B cell (primary cell): ENCODE results near the gene NDST1.

ENCODE experiments used
- CTCF ChIP-seq: fragments of 200-600 bp; IDR thresholded peaks from one replicate; pipeline ENCODE4 v1.8.0; 2022; ENCODE audit warnings: antibody characterized with exemption, mild to moderate bottlenecking
- EZH2 ChIP-seq: IDR thresholded peaks from 2 replicates; pipeline ENCODE4 v1.6.1; 2012; ENCODE audit warnings: borderline replicate concordance, low read depth, mild to moderate bottlenecking, moderate library complexity, low read length; ENCODE audit not compliant: insufficient read depth, poor library complexity, severe bottlenecking

DNA sequence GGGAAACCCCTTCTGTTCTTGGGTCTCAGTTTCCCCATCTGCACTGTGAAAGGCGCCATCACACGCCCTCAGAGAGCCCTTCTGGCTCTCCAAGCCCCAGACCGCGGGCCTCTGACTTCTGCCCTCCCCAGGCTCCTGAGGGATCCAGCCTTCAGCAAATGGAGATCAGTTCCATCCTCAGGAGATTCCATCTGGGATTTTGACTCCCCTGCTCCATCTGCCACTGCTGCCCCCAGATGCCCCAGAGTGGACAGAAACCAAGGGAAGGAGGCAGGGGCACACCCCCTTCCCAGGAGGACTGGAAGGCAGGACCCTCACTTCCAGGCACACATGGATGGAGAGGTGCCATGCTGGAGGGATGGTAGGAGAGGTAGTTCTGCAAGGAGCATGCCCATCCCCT is 39.7 kb upstream of the NDST1 start:
- TF ChIP-seq CTCF = no peak
- TF ChIP-seq EZH2 = no peak
